WTC11 (cell line): ENCODE data around the gene KMT2A. TPM values are rescaled to one million over a fixed set of nuclear protein-coding genes. Genes with fewer than 3 reads are reported as not detected.
A peak's percentile ranks its signal among the peaks of the same experiment; 100 is the strongest.

Experiments used
- ATAC-seq: fragments of 200-7000 bp; cut with Tn5 transposase; 2 replicates; pipeline ENCODE4 v1.10.0; 2021; ENCODE audit warnings: mild to moderate bottlenecking, moderate library complexity
- CTCF ChIA-PET: fragments of 300-600 bp; sonication (Branson Sonifier 250); formaldehyde crosslinking; loops from one replicate; lab custom pipeline; 2021; ENCODE audit warnings: antibody characterized with exemption; lab: Charles Lee
- POLR2A ChIA-PET: fragments of 350-600 bp; sonication (Branson Sonifier 250); formaldehyde crosslinking; loops from one replicate; lab custom pipeline; 2021; ENCODE audit warnings: antibody characterized with exemption; lab: Charles Lee
- DNase-seq: peaks from one replicate; pipeline ENCODE4 v3.0.0; 2021; ENCODE audit warnings: low spot score
- H3K27ac Mint-ChIP-seq: 2 replicates; pipeline ENCODE4 v1.8.0; 2021; ENCODE audit warnings: mixed read lengths
- H3K27me3 Mint-ChIP-seq: 2 replicates; pipeline ENCODE4 v1.8.0; 2021; ENCODE audit warnings: low read depth, mild to moderate bottlenecking, moderate library complexity, mixed read lengths
- H3K36me3 Mint-ChIP-seq: 2 replicates; pipeline ENCODE4 v1.8.0; 2021; ENCODE audit warnings: mixed read lengths
- H3K4me1 Mint-ChIP-seq: 2 replicates; pipeline ENCODE4 v1.8.0; 2022; ENCODE audit warnings: mixed read lengths
- H3K4me3 Mint-ChIP-seq: 2 replicates; pipeline ENCODE4 v1.8.0; 2021; ENCODE audit warnings: mild to moderate bottlenecking, moderate library complexity, mixed read lengths
- H3K9me3 Mint-ChIP-seq: 2 replicates; pipeline ENCODE4 v1.8.0; 2021; ENCODE audit warnings: mixed read lengths
- ATF1 ChIP-seq: sonication (generic); formaldehyde crosslinking; IDR thresholded peaks from 2 replicates; pipeline ENCODE4 v1.8.1; 2023; ENCODE audit warnings: mild to moderate bottlenecking, moderate library complexity, missing genetic modification reagents
- ATF6 ChIP-seq: sonication (generic); formaldehyde crosslinking; IDR thresholded peaks from 2 replicates; pipeline ENCODE4 v1.8.1; 2023; ENCODE audit warnings: mild to moderate bottlenecking, missing genetic modification reagents
- CREB1 ChIP-seq: sonication (generic); formaldehyde crosslinking; IDR thresholded peaks from 2 replicates; pipeline ENCODE4 v1.8.0; 2023; ENCODE audit warnings: mild to moderate bottlenecking, missing genetic modification reagents
- CREM ChIP-seq: sonication (generic); formaldehyde crosslinking; IDR thresholded peaks from 2 replicates; pipeline ENCODE4 v1.8.1; 2022; ENCODE audit warnings: mild to moderate bottlenecking, missing genetic modification reagents, moderate library complexity
- E2F1 ChIP-seq: sonication (generic); formaldehyde crosslinking; IDR thresholded peaks from 2 replicates; pipeline ENCODE4 v1.8.0; 2022; ENCODE audit warnings: mild to moderate bottlenecking, missing genetic modification reagents
- E2F4 ChIP-seq: sonication (generic); formaldehyde crosslinking; IDR thresholded peaks from 2 replicates; pipeline ENCODE4 v1.8.1; 2022; ENCODE audit warnings: low read depth, mild to moderate bottlenecking, moderate library complexity, missing genetic modification reagents, borderline replicate concordance
- ESRRA ChIP-seq: sonication (generic); formaldehyde crosslinking; IDR thresholded peaks from 2 replicates; pipeline ENCODE4 v1.8.1; 2022; ENCODE audit warnings: mild to moderate bottlenecking, missing genetic modification reagents, borderline replicate concordance
- FOXP1 ChIP-seq: sonication (generic); formaldehyde crosslinking; IDR thresholded peaks from 2 replicates; pipeline ENCODE4 v1.8.0; 2022; ENCODE audit warnings: missing genetic modification reagents, mild to moderate bottlenecking, moderate library complexity, borderline replicate concordance
- GRHL2 ChIP-seq: fragments of 250-450 bp; sonication (Bioruptor Pico); IDR thresholded peaks from 2 replicates; pipeline ENCODE4 v1.8.0; 2022; ENCODE audit warnings: mild to moderate bottlenecking, moderate library complexity; ENCODE audit not compliant: insufficient replicate concordance, severe bottlenecking
- HMGA2 ChIP-seq: fragments of 250-450 bp; sonication (Bioruptor Pico); IDR thresholded peaks from 2 replicates; pipeline ENCODE4 v1.4.0; 2021; ENCODE audit warnings: mild to moderate bottlenecking, moderate library complexity
- IRF2 ChIP-seq: sonication (generic); formaldehyde crosslinking; IDR thresholded peaks from 2 replicates; pipeline ENCODE4 v1.8.0; 2022; ENCODE audit warnings: low read depth, missing genetic modification reagents, borderline replicate concordance
- KAT7 ChIP-seq: sonication (generic); formaldehyde crosslinking; IDR thresholded peaks from 2 replicates; pipeline ENCODE4 v1.8.1; 2023; ENCODE audit warnings: missing genetic modification reagents, mild to moderate bottlenecking, borderline replicate concordance
- NR2C2 ChIP-seq: sonication (generic); formaldehyde crosslinking; IDR thresholded peaks from 2 replicates; pipeline ENCODE4 v1.8.0; 2022; ENCODE audit warnings: mild to moderate bottlenecking, missing genetic modification reagents
- RELA ChIP-seq: sonication (generic); formaldehyde crosslinking; IDR thresholded peaks from 2 replicates; pipeline ENCODE4 v1.8.1; 2022; ENCODE audit warnings: missing genetic modification reagents, mild to moderate bottlenecking, borderline replicate concordance
- RORB ChIP-seq: fragments of 250-450 bp; sonication (Bioruptor Pico); IDR thresholded peaks from 2 replicates; pipeline ENCODE4 v1.9.0; 2021; ENCODE audit warnings: mild to moderate bottlenecking
- SMAD3 ChIP-seq: sonication (generic); formaldehyde crosslinking; IDR thresholded peaks from 2 replicates; pipeline ENCODE4 v1.8.0; 2022; ENCODE audit warnings: missing genetic modification reagents, mild to moderate bottlenecking, borderline replicate concordance
- SP1 ChIP-seq: sonication (generic); formaldehyde crosslinking; conservative IDR thresholded peaks from 2 replicates; pipeline ENCODE4 v1.8.1; 2022; ENCODE audit warnings: missing genetic modification reagents
- TEAD1 ChIP-seq: sonication (generic); formaldehyde crosslinking; IDR thresholded peaks from 2 replicates; pipeline ENCODE4 v1.8.0; 2022; ENCODE audit warnings: mild to moderate bottlenecking, missing genetic modification reagents
- USF1 ChIP-seq: sonication (generic); formaldehyde crosslinking; IDR thresholded peaks from 2 replicates; pipeline ENCODE4 v1.8.0; 2022; ENCODE audit warnings: mild to moderate bottlenecking, missing genetic modification reagents
- ZNF219 ChIP-seq: sonication (generic); formaldehyde crosslinking; IDR thresholded peaks from 2 replicates; pipeline ENCODE4 v1.8.0; 2023; ENCODE audit warnings: missing genetic modification reagents, mild to moderate bottlenecking, borderline replicate concordance
- ZNF232 ChIP-seq: sonication (generic); formaldehyde crosslinking; IDR thresholded peaks from 2 replicates; pipeline ENCODE4 v1.8.0; 2022; ENCODE audit warnings: mild to moderate bottlenecking, missing genetic modification reagents
- ZNF263 ChIP-seq: sonication (generic); formaldehyde crosslinking; IDR thresholded peaks from 2 replicates; pipeline ENCODE4 v1.8.1; 2022; ENCODE audit warnings: low read depth, mild to moderate bottlenecking, moderate library complexity, missing genetic modification reagents
- ZNF281 ChIP-seq: sonication (generic); formaldehyde crosslinking; IDR thresholded peaks from 2 replicates; pipeline ENCODE4 v1.8.0; 2023; ENCODE audit warnings: mild to moderate bottlenecking, missing genetic modification reagents
- ZNF317 ChIP-seq: sonication (generic); formaldehyde crosslinking; IDR thresholded peaks from 2 replicates; pipeline ENCODE4 v1.8.1; 2023; ENCODE audit warnings: low read depth, mild to moderate bottlenecking, moderate library complexity, missing genetic modification reagents, borderline replicate concordance
- total RNA-seq: library from RNA; stranded (reverse); gene quantifications from 3 replicates; pipeline ENCODE4 v1.2.3, GENCODE V29; 2021

Gene KMT2A
- total RNA-seq, 1 experiment from 2014 or later = 59.1 TPM

- peak overlapping the region; percentile 48 for H3K27ac Mint-ChIP-seq
- DNase-seq = no peak
- peaks cover 3% of the 10 kb centered on the region; the same call in 1 of the 2 replicates for H3K27me3 Mint-ChIP-seq
- H3K9me3 Mint-ChIP-seq = no peaks in the 10 kb centered on the region
- peak overlapping the region; percentile 96 for H3K4me3 Mint-ChIP-seq
- no peaks in the 10 kb centered on the region for H3K36me3 Mint-ChIP-seq
- no peak for ATAC-seq
- TF ChIP-seq ZNF232 (CRISPR knock-in tag) = no peak
- TF ChIP-seq CREB1 (CRISPR knock-in tag) = no peak
- TF ChIP-seq CREM (CRISPR knock-in tag) = no peak
- no peak for TF ChIP-seq RORB (CRISPR knock-in tag)
- TF ChIP-seq ZNF219 (CRISPR knock-in tag) = no peak
- no peak for TF ChIP-seq NR2C2 (CRISPR knock-in tag)
- no peak for TF ChIP-seq FOXP1
- ChIA-PET CTCF (interaction anchor here (1.1 to 1.2 kb wide), 2 partner anchors 8 to 359 kb away, joined by 3 read pairs; no protein-coding TSS in a partner anchor), POLR2A (no interaction called here)
- peaks cover 28% of the 10 kb centered on the region for H3K4me1 Mint-ChIP-seq
Measured at GRCh38 chr11:118530180-118530682, 93.9 kb downstream of the KMT2A start.

- ATAC-seq = peak; percentile 73
- no peaks in the 10 kb centered on the region for H3K36me3 Mint-ChIP-seq
- TF ChIP-seq ATF6 = no peak
- peak; percentile 38; the same call in 1 of the 2 replicates for TF ChIP-seq FOXP1
- TF ChIP-seq E2F4 (CRISPR knock-in tag) = no peak
- no peak for TF ChIP-seq IRF2 (CRISPR knock-in tag)
- no peak for TF ChIP-seq TEAD1 (CRISPR knock-in tag)
- TF ChIP-seq ZNF281 (CRISPR knock-in tag) = no peak
- TF ChIP-seq ZNF317 (CRISPR knock-in tag) = no peak
- TF ChIP-seq E2F1 (CRISPR knock-in tag) = 0 out of 2 replicates have a peak, but pooled peaks have one; percentile 20
- 0 out of 2 replicates have a peak, but pooled peaks have one; percentile 19 for TF ChIP-seq ATF1 (CRISPR knock-in tag)
- TF ChIP-seq SP1 (CRISPR knock-in tag) = peak; percentile 78
- no peak for TF ChIP-seq GRHL2 (CRISPR knock-in tag)
- 0 out of 2 replicates have a peak, but pooled peaks have one; percentile 35 for TF ChIP-seq RELA
- peak; percentile 18; the same call in 1 of the 2 replicates for TF ChIP-seq SMAD3 (CRISPR knock-in tag)
- peak; percentile 64; the same call in 1 of the 2 replicates for TF ChIP-seq ZNF232 (CRISPR knock-in tag)
- TF ChIP-seq ESRRA = peak; percentile 57; the same call in 1 of the 2 replicates
- peak; percentile 62; the same call in 1 of the 2 replicates for TF ChIP-seq USF1
- no peak; the same call in 1 of the 2 replicates for TF ChIP-seq ZNF263 (CRISPR knock-in tag)
- TF ChIP-seq KAT7 (CRISPR knock-in tag) = peak; percentile 81; the same call in 1 of the 2 replicates
- no peak for TF ChIP-seq HMGA2
Measured at GRCh38 chr11:118530683-118531596, 94.6 kb downstream of the KMT2A start, which contains the start of gene TMEM25. Gene TMEM25 (plus strand): TSS chr11:118531192. CDS start chr11:118531802, 610 bp downstream.

More at GRCh38 chr11:118530683-118531596, 94.6 kb downstream of the KMT2A start, which contains the start of gene TMEM25:
- Mint-ChIP-seq H3K9me3 (no peaks in the 10 kb centered on the region), H3K4me3 (peak within 1 kb of the TSS; percentile 96), H3K27ac (peak within 1 kb of the TSS; percentile 71), H3K4me1 (peaks cover 28% of the 10 kb centered on the region), H3K27me3 (peaks cover 3% of the 10 kb centered on the region; the same call in 1 of the 2 replicates)
- ChIA-PET CTCF (no interaction called here), POLR2A (no interaction called here)
- peak; percentile 85 for DNase-seq
